ENCODE results near the gene RUBCNL. TPM values are rescaled to one million over a fixed set of nuclear protein-coding genes. Genes with fewer than 3 reads are reported as not detected.

The RUBCNL gene
- total RNA-seq, 1 experiment from 2014 or later = 1.9 TPM

GRCh38 chr13:46297361-46297811 is 89.7 kb downstream of the RUBCNL start:
- DNase-seq (ENCODE audit: low spot score) (no peak), ATAC-seq (no peak)
- H3K9me3 Mint-ChIP-seq = peaks cover 27% of the 10 kb centered on the region
- ChIA-PET POLR2A (no interaction called here), CTCF (no interaction called here)
- H3K4me1 Mint-ChIP-seq = peaks cover 11% of the 10 kb centered on the region
- no peaks in the 10 kb centered on the region for H3K27me3 Mint-ChIP-seq (ENCODE audit: low read depth)
- H3K27ac Mint-ChIP-seq = no peak overlapping the region
- no peaks in the 10 kb centered on the region for H3K36me3 Mint-ChIP-seq
- no peak overlapping the region for H3K4me3 Mint-ChIP-seq
- TF ChIP-seq CREB1 (CRISPR knock-in tag; IDR thresholded peaks at IDR 0.05) (no peak), CTCF (IDR thresholded peaks at IDR 0.05) (no peak), AR (CRISPR knock-in tag; IDR thresholded peaks at IDR 0.05) (no peak), STAT6 (CRISPR knock-in tag; conservative IDR thresholded peaks at IDR 0.05; ENCODE audit: low read depth) (no peak), MAX (CRISPR knock-in tag; IDR thresholded peaks at IDR 0.05) (no peak)

GRCh38 chr13:46296921-46297320 is 90.1 kb downstream of the RUBCNL start:
- Mint-ChIP-seq H3K36me3 (no peaks in the 10 kb centered on the region), H3K9me3 (peaks cover 24% of the 10 kb centered on the region), H3K4me3 (no peak overlapping the region), H3K27me3 (ENCODE audit: low read depth) (no peaks in the 10 kb centered on the region), H3K27ac (no peak overlapping the region), H3K4me1 (peaks cover 11% of the 10 kb centered on the region)
- TF ChIP-seq NFE2L1 (CRISPR knock-in tag; IDR thresholded peaks at IDR 0.05) = peak; percentile 45; the same call in 1 of the 2 replicates
- TF ChIP-seq, protein P1, sequence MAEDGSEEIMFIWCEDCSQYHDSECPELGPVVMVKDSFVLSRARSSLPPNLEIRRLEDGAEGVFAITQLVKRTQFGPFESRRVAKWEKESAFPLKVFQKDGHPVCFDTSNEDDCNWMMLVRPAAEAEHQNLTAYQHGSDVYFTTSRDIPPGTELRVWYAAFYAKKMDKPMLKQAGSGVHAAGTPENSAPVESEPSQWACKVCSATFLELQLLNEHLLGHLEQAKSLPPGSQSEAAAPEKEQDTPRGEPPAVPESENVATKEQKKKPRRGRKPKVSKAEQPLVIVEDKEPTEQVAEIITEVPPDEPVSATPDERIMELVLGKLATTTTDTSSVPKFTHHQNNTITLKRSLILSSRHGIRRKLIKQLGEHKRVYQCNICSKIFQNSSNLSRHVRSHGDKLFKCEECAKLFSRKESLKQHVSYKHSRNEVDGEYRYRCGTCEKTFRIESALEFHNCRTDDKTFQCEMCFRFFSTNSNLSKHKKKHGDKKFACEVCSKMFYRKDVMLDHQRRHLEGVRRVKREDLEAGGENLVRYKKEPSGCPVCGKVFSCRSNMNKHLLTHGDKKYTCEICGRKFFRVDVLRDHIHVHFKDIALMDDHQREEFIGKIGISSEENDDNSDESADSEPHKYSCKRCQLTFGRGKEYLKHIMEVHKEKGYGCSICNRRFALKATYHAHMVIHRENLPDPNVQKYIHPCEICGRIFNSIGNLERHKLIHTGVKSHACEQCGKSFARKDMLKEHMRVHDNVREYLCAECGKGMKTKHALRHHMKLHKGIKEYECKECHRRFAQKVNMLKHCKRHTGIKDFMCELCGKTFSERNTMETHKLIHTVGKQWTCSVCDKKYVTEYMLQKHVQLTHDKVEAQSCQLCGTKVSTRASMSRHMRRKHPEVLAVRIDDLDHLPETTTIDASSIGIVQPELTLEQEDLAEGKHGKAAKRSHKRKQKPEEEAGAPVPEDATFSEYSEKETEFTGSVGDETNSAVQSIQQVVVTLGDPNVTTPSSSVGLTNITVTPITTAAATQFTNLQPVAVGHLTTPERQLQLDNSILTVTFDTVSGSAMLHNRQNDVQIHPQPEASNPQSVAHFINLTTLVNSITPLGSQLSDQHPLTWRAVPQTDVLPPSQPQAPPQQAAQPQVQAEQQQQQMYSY (CRISPR knock-in tag; IDR thresholded peaks at IDR 0.05) = no peak
- no peak for TF ChIP-seq HMGXB4 (CRISPR knock-in tag; IDR thresholded peaks at IDR 0.05)
- TF ChIP-seq ZNF423 (CRISPR knock-in tag; IDR thresholded peaks at IDR 0.05) = no peak
- no peak for TF ChIP-seq NFATC4 (CRISPR knock-in tag; IDR thresholded peaks at IDR 0.05)
- no peak for TF ChIP-seq ZNF512 (CRISPR knock-in tag; IDR thresholded peaks at IDR 0.05; ENCODE audit: borderline replicate concordance)
- TF ChIP-seq FOXK1 (CRISPR knock-in tag; IDR thresholded peaks at IDR 0.05) = no peak
- CTCF ChIA-PET = no interaction called here
- ATAC-seq (peak; percentile 26; the same call in 1 of the 2 replicates), DNase-seq (ENCODE audit: low spot score) (no peak)
- POLR2A ChIA-PET = no interaction called here

Data from WTC11 (cell line).